ENCODE data around the gene CD48. TPM values are rescaled to one million over a fixed set of nuclear protein-coding genes. Genes with fewer than 3 reads are reported as not detected.

CD48 gene
- total and polyA plus RNA-seq, 3 experiments from 2014 or later = 224 to 250 (median 234) TPM

DNA sequence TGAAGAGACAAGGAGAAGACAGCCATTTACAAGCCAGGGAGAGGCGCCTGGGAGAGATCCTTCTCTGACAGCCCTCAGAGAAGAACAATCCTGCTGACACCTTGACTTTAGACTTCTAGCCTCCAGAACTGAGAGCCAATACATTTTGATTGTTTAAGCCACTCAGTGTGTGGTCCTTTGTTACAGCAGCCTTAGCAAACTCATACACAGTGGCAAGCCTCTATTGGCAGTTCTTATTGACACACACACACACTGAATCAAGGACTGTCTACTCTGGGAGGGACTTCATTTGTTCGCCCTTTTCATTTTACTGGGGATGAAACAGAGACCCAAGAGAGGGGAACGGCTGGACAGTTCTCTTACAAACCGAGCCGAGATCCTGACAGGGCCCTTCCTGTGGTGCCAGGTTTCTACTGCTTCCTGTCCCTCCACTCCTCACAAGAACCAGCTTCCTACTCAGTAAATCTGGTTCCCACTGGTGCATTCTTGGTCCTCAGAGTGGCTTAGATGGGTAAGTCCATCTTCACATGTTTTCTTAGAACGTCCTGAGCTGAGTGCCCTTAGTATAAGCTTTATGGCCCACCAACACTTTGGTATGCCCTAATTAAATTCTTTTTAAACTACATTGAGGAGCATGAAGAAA is 79.5 kb downstream of the CD48 start:
- Mint-ChIP-seq H3K27me3 (no peaks in the 10 kb centered on the region), H3K4me1 (peaks cover 96 to 99% (median 97%) of the 10 kb centered on the region in 3 donors), H3K9me3 (no peaks in the 10 kb centered on the region), H3K4me3 (peak overlapping the region; percentile 35 to 82 (median 53)), H3K36me3 (peaks cover 35 to 77% (median 55%) of the 10 kb centered on the region in 3 donors), H3K27ac (peak overlapping the region; percentile 83 to 99 (median 98))
- H3K4me1 ChIP-seq (ENCODE audit: insufficient read depth, low read length) = peaks cover 97% of the 10 kb centered on the region
- H3K27ac ChIP-seq (ENCODE audit: low read depth, low read length) = no peak overlapping the region
- ChIA-PET POLR2A (interaction anchor here (1.0 to 1.4 kb wide), 2 partner anchors 14 to 15 kb away, joined by 3 to 4 read pairs; partner anchors contain the start of gene SLAMF1), CTCF (interaction anchor here (0.8 to 1.4 kb wide), 4 partner anchors 9 to 47 kb away, joined by 3 to 5 read pairs (median 3); no protein-coding TSS in a partner anchor)
- no peaks in the 10 kb centered on the region for H3K27me3 ChIP-seq (ENCODE audit: insufficient read depth, low read length, poor library complexity, severe bottlenecking)
- H3K36me3 ChIP-seq (ENCODE audit: insufficient read depth, low read length) = peaks cover 20% of the 10 kb centered on the region
- DNase-seq = no peak
- no peaks in the 10 kb centered on the region for H3K9me3 ChIP-seq (ENCODE audit: low read length)
- H3K4me3 ChIP-seq (ENCODE audit: low read length) = peak overlapping the region; percentile 7

DNA sequence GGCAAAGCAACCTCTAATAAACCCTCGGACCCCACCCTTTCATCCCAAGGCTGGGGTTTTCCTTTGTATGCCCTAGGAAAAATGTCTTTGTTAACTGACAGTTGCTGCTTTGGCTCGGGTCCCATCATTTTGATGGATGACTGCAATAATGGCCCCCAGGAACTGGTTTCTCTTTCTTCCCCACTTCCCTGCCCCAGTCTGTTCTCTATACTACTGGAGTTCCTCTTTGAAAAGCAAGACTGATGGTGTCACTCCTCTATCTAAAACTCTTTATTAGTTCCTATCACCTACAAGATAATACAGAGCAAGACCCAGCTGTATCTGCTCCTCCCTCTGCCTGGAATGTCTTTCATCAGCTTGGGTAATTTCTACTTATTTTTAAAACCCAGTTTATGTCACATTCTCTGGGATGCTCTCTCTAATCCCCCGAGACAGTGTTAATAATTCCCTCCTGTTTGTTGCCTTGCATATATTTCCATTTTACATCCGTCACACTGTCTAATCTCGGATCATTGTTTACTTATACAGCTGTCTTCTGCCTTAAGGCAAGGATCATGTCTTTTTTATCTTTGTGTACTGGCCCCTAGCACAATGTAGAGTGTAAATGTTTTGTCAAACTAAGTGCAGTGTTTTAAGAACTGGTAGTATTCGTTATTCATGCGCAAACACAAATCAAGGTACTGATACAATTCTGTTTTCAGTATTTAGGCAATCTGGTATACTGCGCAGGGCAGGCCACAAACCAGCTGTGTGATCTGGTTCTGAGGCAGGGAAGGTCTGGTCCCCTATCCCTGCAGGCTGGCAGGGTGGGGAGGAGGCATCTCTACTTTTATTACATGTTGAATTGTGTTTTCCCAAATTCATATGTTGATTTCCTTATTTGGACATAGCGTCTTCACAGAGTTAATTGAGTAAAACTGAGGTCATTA is 80.8 kb downstream of the CD48 start:
- Histone ChIP-seq H3K27ac (ENCODE audit: low read depth, low read length) (no peak overlapping the region), H3K4me1 (ENCODE audit: insufficient read depth, low read length) (peaks cover 97% of the 10 kb centered on the region), H3K36me3 (ENCODE audit: insufficient read depth, low read length) (peaks cover 7% of the 10 kb centered on the region), H3K9me3 (ENCODE audit: low read length) (no peaks in the 10 kb centered on the region), H3K27me3 (ENCODE audit: insufficient read depth, low read length, poor library complexity, severe bottlenecking) (no peaks in the 10 kb centered on the region), H3K4me3 (ENCODE audit: low read length) (peak overlapping the region; percentile 52)
- ChIA-PET POLR2A (interaction anchor here (0.8 to 1.8 kb wide), 3 partner anchors 9 to 12 kb away, joined by 3 to 7 read pairs (median 4); no protein-coding TSS in a partner anchor), CTCF (interaction anchor here (0.8 to 3.6 kb wide), 3 partner anchors 12 to 84 kb away, joined by 3 to 32 read pairs (median 30); no protein-coding TSS in a partner anchor)
- Mint-ChIP-seq H3K9me3 (no peaks in the 10 kb centered on the region), H3K4me3 (peak overlapping the region; percentile 11 to 87 (median 79)), H3K27me3 (no peaks in the 10 kb centered on the region), H3K27ac (peak overlapping the region; percentile 83 to 99 (median 98)), H3K36me3 (peaks cover 32 to 73% (median 54%) of the 10 kb centered on the region in 3 donors), H3K4me1 (peaks cover 96 to 99% (median 97%) of the 10 kb centered on the region in 3 donors)
- no peak for DNase-seq

DNA sequence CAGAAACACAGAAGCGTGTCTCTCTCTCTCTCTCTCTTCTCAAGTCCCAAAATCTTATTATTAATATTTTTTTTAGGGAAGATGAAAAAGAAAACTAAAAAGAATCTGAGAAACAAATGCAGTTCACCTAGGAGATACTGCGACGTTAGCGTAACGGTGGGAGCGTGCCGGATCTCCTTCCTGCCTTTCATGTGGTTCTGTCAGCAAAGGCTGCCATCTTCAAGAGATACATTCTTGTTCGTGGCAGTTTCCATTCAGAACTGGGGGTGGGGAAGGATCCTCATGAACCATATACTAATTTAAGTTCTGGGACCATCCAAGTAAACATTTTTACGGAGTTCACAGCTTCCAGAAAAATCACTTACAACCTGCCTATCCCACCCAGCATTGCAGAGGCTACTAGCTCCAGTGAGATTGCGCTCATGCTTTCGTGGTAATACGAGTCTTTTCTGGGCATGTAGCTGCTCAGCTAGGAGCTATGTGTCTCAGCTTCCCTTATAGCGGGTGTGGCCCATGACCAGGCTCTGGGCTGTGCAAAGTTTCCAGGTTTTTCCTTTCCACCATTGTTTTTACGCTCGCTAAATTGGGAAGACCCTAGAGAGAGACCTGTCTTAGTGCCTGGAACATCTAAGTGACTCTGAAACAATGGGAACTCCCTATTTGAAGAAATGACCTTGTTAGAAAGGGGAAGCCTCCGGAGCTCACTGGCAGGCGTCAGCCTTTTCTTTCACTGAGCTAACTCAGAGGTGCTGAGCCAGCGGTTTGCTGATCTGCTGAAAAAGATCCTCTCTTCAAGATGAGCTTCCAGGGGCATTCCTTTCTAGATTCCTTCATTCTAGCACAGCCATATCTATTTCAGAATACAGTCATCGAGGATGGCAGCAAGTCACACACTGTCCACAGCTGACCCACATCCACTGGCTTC is 82.1 kb downstream of the CD48 start:
- peaks cover 5% of the 10 kb centered on the region for H3K36me3 ChIP-seq (ENCODE audit: insufficient read depth, low read length)
- H3K27ac ChIP-seq (ENCODE audit: low read depth, low read length) = peak overlapping the region; percentile 78
- no peaks in the 10 kb centered on the region for H3K9me3 Mint-ChIP-seq
- peaks cover 99 to 100% (median 100%) of the 10 kb centered on the region in 3 donors for H3K4me1 Mint-ChIP-seq
- DNase-seq = peak; percentile 50 to 90 (median 85)
- H3K4me3 ChIP-seq (ENCODE audit: low read length) = peak overlapping the region; percentile 52
- H3K27ac Mint-ChIP-seq = peak overlapping the region; percentile 83 to 99 (median 98)
- no peaks in the 10 kb centered on the region for H3K9me3 ChIP-seq (ENCODE audit: low read length)
- CTCF ChIA-PET = interaction anchor here (0.8 to 3.6 kb wide), 7 partner anchors 11 to 201 kb away, joined by 3 to 32 read pairs (median 5); partner anchors contain the start of gene SLAMF1
- POLR2A ChIA-PET = interaction anchor here (0.8 to 1.8 kb wide), 5 partner anchors 8 to 33 kb away, joined by 3 to 7 read pairs (median 4); no protein-coding TSS in a partner anchor
- H3K27me3 ChIP-seq (ENCODE audit: insufficient read depth, low read length, poor library complexity, severe bottlenecking) = no peaks in the 10 kb centered on the region
- peak overlapping the region; percentile 72 to 87 (median 82) for H3K4me3 Mint-ChIP-seq
- peaks cover 97% of the 10 kb centered on the region for H3K4me1 ChIP-seq (ENCODE audit: insufficient read depth, low read length)
- no peaks in the 10 kb centered on the region for H3K27me3 Mint-ChIP-seq
- peaks cover 33 to 73% (median 51%) of the 10 kb centered on the region in 3 donors for H3K36me3 Mint-ChIP-seq

DNA sequence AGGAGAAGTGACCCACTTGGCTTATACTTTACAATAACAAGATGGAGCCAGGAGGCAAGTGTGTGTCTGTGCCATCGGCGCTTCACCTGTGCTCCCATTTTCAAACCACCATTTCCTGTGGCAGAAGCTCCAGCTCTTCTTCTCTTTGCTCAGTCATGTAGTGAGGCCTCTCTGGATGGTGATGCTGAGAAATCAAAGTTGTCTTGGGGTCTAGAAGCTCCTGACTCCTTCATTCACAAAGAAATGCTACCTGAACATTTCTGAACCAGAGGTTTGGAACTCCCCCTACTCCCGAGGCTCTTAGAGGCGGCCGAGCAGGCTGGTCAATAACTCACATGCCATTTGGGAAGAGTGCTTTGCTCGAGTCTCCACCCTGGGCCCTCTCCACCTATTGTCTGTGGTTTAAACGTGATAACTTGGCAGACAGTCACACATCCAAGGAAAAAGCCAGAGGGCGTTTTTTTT is 82.8 kb downstream of the CD48 start:
- Histone ChIP-seq H3K4me3 (ENCODE audit: low read length) (peak overlapping the region; percentile 50), H3K4me1 (ENCODE audit: insufficient read depth, low read length) (peaks cover 97% of the 10 kb centered on the region)
- POLR2A ChIA-PET = interaction anchor here (0.9 to 1.8 kb wide), 3 partner anchors 9 to 34 kb away, joined by 4 to 7 read pairs (median 7); no protein-coding TSS in a partner anchor

More for the DNA sequence above, 82.8 kb downstream of the CD48 start:
- Histone ChIP-seq H3K27me3 (ENCODE audit: insufficient read depth, low read length, poor library complexity, severe bottlenecking) (no peaks in the 10 kb centered on the region), H3K9me3 (ENCODE audit: low read length) (no peaks in the 10 kb centered on the region), H3K27ac (ENCODE audit: low read depth, low read length) (peak overlapping the region; percentile 78), H3K36me3 (ENCODE audit: insufficient read depth, low read length) (peaks cover 5% of the 10 kb centered on the region)
- H3K27ac Mint-ChIP-seq = peak overlapping the region; percentile 83 to 99 (median 98)
- peak in 2 of 5 donors; percentile 20 to 55 for DNase-seq
- H3K27me3 Mint-ChIP-seq = no peaks in the 10 kb centered on the region
- peaks cover 99 to 100% (median 100%) of the 10 kb centered on the region in 3 donors for H3K4me1 Mint-ChIP-seq
- no peaks in the 10 kb centered on the region for H3K9me3 Mint-ChIP-seq
- H3K4me3 Mint-ChIP-seq = peak overlapping the region; percentile 72 to 87 (median 82)
- CTCF ChIA-PET = interaction anchor here (0.6 to 3.6 kb wide), 7 partner anchors 10 to 200 kb away, joined by 3 to 32 read pairs (median 6); partner anchors contain the start of gene SLAMF1
- peaks cover 33 to 70% (median 47%) of the 10 kb centered on the region in 3 donors for H3K36me3 Mint-ChIP-seq

Other genes starting within 250 kb of the CD48 start
- gene SLAMF6, start 188.6 kb downstream of the CD48 start, total RNA-seq = 10 to 100 TPM; 28.3 to 30.7 TPM
- gene SLAMF6, start 188.6 kb downstream of the CD48 start, polyA plus RNA-seq = 201 TPM
- gene CD84, start 132.3 kb downstream of the CD48 start, total RNA-seq = 10 to 100 TPM; 25.1 to 27.6 TPM
- gene CD84, start 132.3 kb downstream of the CD48 start, polyA plus RNA-seq = 58.1 TPM
- 10 to 100 TPM; 74.0 to 75.0 TPM for gene SLAMF1, start 64.8 kb downstream of the CD48 start, total RNA-seq
- gene SLAMF1, start 64.8 kb downstream of the CD48 start, polyA plus RNA-seq = 48.5 TPM
- gene SLAMF7, start 27.4 kb upstream of the CD48 start, total RNA-seq = 10 to 100 TPM; 79.5 to 97.4 TPM
- 165 TPM for gene SLAMF7, start 27.4 kb upstream of the CD48 start, polyA plus RNA-seq
- 10 to 100 TPM; 16.4 to 16.5 TPM for gene LY9, start 84.4 kb upstream of the CD48 start, total RNA-seq
- gene LY9, start 84.4 kb upstream of the CD48 start, polyA plus RNA-seq = 206 TPM
- 1 to 10 TPM; 1.8 to 1.9 TPM for gene CD244, start 151.1 kb upstream of the CD48 start, total RNA-seq
- 40.7 TPM for gene CD244, start 151.1 kb upstream of the CD48 start, polyA plus RNA-seq
- not detected for gene ITLN1, start 173.4 kb upstream of the CD48 start, total RNA-seq
- gene ITLN1, start 173.4 kb upstream of the CD48 start, polyA plus RNA-seq = not detected
- not detected for gene ITLN2, start 243.0 kb upstream of the CD48 start, total RNA-seq
- gene ITLN2, start 243.0 kb upstream of the CD48 start, polyA plus RNA-seq = not detected